K562 (cell line): ENCODE data around the gene SERPINE1. TPM values are rescaled to one million over a fixed set of nuclear protein-coding genes. Genes with fewer than 3 reads are reported as not detected.

Experiments used
- AFF4 ChIP-seq: sonication (generic); formaldehyde crosslinking; IDR thresholded peaks from 2 replicates; pipeline ENCODE4 v1.8.0; 2023; ENCODE audit warnings: mild to moderate bottlenecking, missing genetic modification reagents
- CBFA2T3 ChIP-seq: fragments of 450-650 bp; IDR thresholded peaks from 2 replicates; pipeline ENCODE4 v1.6.1; 2017
- HDAC1 ChIP-seq, 2 experiments: fragments of 450-650 bp; IDR thresholded peaks; 2 replicates each; pipeline ENCODE4 v1.6.1; 2016 to 2017; ENCODE audit warnings: inconsistent platforms in 1 of 2, mild to moderate bottlenecking in 1 of 2, moderate library complexity in 1 of 2
- NR2C2 ChIP-seq, 2 experiments: fragments of 200-800 bp in 1 of 2; sonication (Bioruptor generic) in 1 of 2; sonication (generic) in 1 of 2; formaldehyde crosslinking in 1 of 2; IDR thresholded peaks; 2 replicates each; pipeline versions ENCODE4 v1.6.1 to v1.8.0; 2016 to 2022; ENCODE audit warnings: mild to moderate bottlenecking in 1 of 2, missing compliant biosample characterization in 1 of 2, missing genetic modification characterization in 1 of 2, missing genetic modification reagents in 1 of 2
- SREBF2 ChIP-seq: sonication (generic); formaldehyde crosslinking; IDR thresholded peaks from 2 replicates; pipeline ENCODE4 v1.4.0; 2020; ENCODE audit warnings: mild to moderate bottlenecking, missing genetic modification reagents
- ZNF354B ChIP-seq: fragments of 250-450 bp; sonication (Bioruptor Pico); IDR thresholded peaks from 2 replicates; pipeline ENCODE4 v1.4.0; 2020
- ZNF507 ChIP-seq: conservative IDR thresholded peaks from 2 replicates; pipeline ENCODE4 v1.6.1; 2017; ENCODE audit warnings: missing genetic modification characterization, missing compliant biosample characterization
- ZNF512 ChIP-seq: IDR thresholded peaks from 2 replicates; pipeline ENCODE4 v1.6.1; 2016; ENCODE audit warnings: missing genetic modification characterization, missing compliant biosample characterization
- ZNF696 ChIP-seq: fragments of 250-450 bp; sonication (Bioruptor Pico); conservative IDR thresholded peaks from 2 replicates; pipeline ENCODE4 v1.4.0; 2020; ENCODE audit warnings: mild to moderate bottlenecking, moderate library complexity
- polyA plus RNA-seq, 8 experiments: library from polyadenylated mRNA; depleted of rRNA in 4 of 8; stranded (reverse) in 5 of 8; unstranded in 3 of 8; fragments of >200 nt; fragmentation: Nextera tagmentation in 2 of 8; fragmentation: Illumina TruSeq in 1 of 8; extraction: Ambion mirVana in 2 of 8; extraction: Trizol in 1 of 8; gene quantifications; 2 replicates each; pipeline versions ENCODE4 v1.2.1 to v1.2.3, GENCODE V29; 2011 to 2014; ENCODE audit warnings: inconsistent platforms in 1 of 8, missing spikeins in 1 of 8
- total RNA-seq, 7 experiments: library from RNA; depleted of rRNA in 6 of 7; stranded (reverse); fragments of >200 nt in 6 of 7; fragmentation: Illumina TruSeq in 2 of 7; extraction: Trizol in 2 of 7; gene quantifications; 2 replicates each; pipeline versions ENCODE4 v1.2.1 to v1.2.3, GENCODE V29; 2011 to 2021; ENCODE audit warnings: low replicate concordance in 1 of 7
- TF ChIP-seq, protein P1 (sequence below): fragments of 250-450 bp; sonication (Bioruptor Pico); IDR thresholded peaks from 2 replicates; pipeline ENCODE4 v1.5.1; 2021; ENCODE audit warnings: mild to moderate bottlenecking
- TF ChIP-seq, protein P2 (sequence below), 2 experiments: fragments of 200-800 bp in 1 of 2; sonication (Bioruptor generic) in 1 of 2; sonication (generic) in 1 of 2; formaldehyde crosslinking in 1 of 2; IDR thresholded peaks in 1 of 2; conservative IDR thresholded peaks in 1 of 2; 2 replicates each; pipeline versions ENCODE4 v1.5.0 to v1.6.1; 2016 to 2020; ENCODE audit warnings: missing compliant biosample characterization in 1 of 2, missing genetic modification characterization in 1 of 2, missing genetic modification reagents in 1 of 2
- TF ChIP-seq, protein P3 (sequence below): fragments of 250-450 bp; sonication (Bioruptor Pico); IDR thresholded peaks from 2 replicates; pipeline ENCODE4 v1.9.0; 2021; ENCODE audit warnings: mild to moderate bottlenecking, inconsistent platforms
- TF ChIP-seq, protein P4 (sequence below): sonication (generic); formaldehyde crosslinking; IDR thresholded peaks from 2 replicates; pipeline ENCODE4 v1.8.0; 2022; ENCODE audit warnings: missing genetic modification reagents, mild to moderate bottlenecking, borderline replicate concordance

The SERPINE1 gene
- total and polyA plus RNA-seq, 9 of the 15 experiments (the other 6 are each of a cell fraction or from before 2014, with no cell fraction given) = 0.22 to 4.8 (median 0.91) TPM

GRCh38 chr7:101099969-101100781 lies 26.7 kb upstream of the SERPINE1 start (continued):
- TF ChIP-seq, protein P1, sequence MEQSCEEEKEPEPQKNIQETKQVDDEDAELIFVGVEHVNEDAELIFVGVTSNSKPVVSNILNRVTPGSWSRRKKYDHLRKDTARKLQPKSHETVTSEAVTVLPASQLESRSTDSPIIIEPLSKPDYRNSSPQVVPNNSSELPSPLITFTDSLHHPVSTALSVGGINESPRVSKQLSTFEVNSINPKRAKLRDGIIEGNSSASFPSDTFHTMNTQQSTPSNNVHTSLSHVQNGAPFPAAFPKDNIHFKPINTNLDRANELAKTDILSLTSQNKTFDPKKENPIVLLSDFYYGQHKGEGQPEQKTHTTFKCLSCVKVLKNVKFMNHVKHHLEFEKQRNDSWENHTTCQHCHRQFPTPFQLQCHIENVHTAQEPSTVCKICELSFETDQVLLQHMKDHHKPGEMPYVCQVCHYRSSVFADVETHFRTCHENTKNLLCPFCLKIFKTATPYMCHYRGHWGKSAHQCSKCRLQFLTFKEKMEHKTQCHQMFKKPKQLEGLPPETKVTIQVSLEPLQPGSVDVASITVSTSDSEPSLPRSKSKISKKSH (CRISPR knock-in tag) = no peak
- TF ChIP-seq, protein P2, sequence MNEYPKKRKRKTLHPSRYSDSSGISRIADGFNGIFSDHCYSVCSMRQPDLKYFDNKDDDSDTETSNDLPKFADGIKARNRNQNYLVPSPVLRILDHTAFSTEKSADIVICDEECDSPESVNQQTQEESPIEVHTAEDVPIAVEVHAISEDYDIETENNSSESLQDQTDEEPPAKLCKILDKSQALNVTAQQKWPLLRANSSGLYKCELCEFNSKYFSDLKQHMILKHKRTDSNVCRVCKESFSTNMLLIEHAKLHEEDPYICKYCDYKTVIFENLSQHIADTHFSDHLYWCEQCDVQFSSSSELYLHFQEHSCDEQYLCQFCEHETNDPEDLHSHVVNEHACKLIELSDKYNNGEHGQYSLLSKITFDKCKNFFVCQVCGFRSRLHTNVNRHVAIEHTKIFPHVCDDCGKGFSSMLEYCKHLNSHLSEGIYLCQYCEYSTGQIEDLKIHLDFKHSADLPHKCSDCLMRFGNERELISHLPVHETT (CRISPR knock-in tag; conservative IDR thresholded peaks at IDR 0.05 in 1 of 2, IDR thresholded peaks at IDR 0.05 in 1 of 2) = peak in 1 of 2 experiments; percentile 86; a peak in 2 of 4 replicates
- TF ChIP-seq AFF4 (CRISPR knock-in tag) = peak; percentile 14; the same call in 1 of the 2 replicates
- TF ChIP-seq ZNF507 = no peak
- TF ChIP-seq ZNF512 (tag) = no peak
- TF ChIP-seq, protein P3, sequence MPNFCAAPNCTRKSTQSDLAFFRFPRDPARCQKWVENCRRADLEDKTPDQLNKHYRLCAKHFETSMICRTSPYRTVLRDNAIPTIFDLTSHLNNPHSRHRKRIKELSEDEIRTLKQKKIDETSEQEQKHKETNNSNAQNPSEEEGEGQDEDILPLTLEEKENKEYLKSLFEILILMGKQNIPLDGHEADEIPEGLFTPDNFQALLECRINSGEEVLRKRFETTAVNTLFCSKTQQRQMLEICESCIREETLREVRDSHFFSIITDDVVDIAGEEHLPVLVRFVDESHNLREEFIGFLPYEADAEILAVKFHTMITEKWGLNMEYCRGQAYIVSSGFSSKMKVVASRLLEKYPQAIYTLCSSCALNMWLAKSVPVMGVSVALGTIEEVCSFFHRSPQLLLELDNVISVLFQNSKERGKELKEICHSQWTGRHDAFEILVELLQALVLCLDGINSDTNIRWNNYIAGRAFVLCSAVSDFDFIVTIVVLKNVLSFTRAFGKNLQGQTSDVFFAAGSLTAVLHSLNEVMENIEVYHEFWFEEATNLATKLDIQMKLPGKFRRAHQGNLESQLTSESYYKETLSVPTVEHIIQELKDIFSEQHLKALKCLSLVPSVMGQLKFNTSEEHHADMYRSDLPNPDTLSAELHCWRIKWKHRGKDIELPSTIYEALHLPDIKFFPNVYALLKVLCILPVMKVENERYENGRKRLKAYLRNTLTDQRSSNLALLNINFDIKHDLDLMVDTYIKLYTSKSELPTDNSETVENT (CRISPR knock-in tag) = peak; percentile 24; the same call in 1 of the 2 replicates
- TF ChIP-seq HDAC1 (IDR thresholded peaks at IDR 0.05) = peak in 1 of 2 experiments; percentile 86; a peak in 2 of 4 replicates
- TF ChIP-seq, protein P4, sequence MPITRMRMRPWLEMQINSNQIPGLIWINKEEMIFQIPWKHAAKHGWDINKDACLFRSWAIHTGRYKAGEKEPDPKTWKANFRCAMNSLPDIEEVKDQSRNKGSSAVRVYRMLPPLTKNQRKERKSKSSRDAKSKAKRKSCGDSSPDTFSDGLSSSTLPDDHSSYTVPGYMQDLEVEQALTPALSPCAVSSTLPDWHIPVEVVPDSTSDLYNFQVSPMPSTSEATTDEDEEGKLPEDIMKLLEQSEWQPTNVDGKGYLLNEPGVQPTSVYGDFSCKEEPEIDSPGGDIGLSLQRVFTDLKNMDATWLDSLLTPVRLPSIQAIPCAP (CRISPR knock-in tag) = no peak
- no peak for TF ChIP-seq ZNF696 (CRISPR knock-in tag)
- peak; percentile 77 for TF ChIP-seq SREBF2 (CRISPR knock-in tag)
- no peak for TF ChIP-seq ZNF354B (CRISPR knock-in tag)
- no peak for TF ChIP-seq NR2C2 (CRISPR knock-in tag; IDR thresholded peaks at IDR 0.05)
- TF ChIP-seq NR2C2 (tag; IDR thresholded peaks at IDR 0.05) = peak; percentile 81
- TF ChIP-seq CBFA2T3 = peak; percentile 71
